HG03025 (cell line): Measurements from ENCODE around the gene DOCK3.
"Not testable (repeated sequence)": the region's sequence is repeated elsewhere in the genome, so short reads cannot be mapped to it uniquely, and the experiment has no call there.

Experiments
- ATAC-seq: cut with Tn5 transposase; IDR thresholded peaks from one replicate; pipeline ENCODE4 v1.9.1; 2021; ENCODE audit warnings: mild to moderate bottlenecking, moderate library complexity; ENCODE audit not compliant: unreplicated experiment, low FRiP score

Gene DOCK3

GRCh38 chr3:51173518-51174271, 499.0 kb downstream of the DOCK3 start:
- ATAC-seq: no peak

GRCh38 chr3:51176923-51177322, 502.2 kb downstream of the DOCK3 start:
- ATAC-seq: no peak

GRCh38 chr3:51186446-51186845, 511.7 kb downstream of the DOCK3 start:
- not testable (repeated sequence) for ATAC-seq

GRCh38 chr3:51190199-51190598, 515.5 kb downstream of the DOCK3 start:
- no peak for ATAC-seq

- no peak for ATAC-seq
These were observed 516.1 kb downstream of the DOCK3 start for GRCh38 chr3:51190827-51191226.

GRCh38 chr3:51191768-51192167, 517.0 kb downstream of the DOCK3 start:
- ATAC-seq: no peak

- ATAC-seq: no peak
These were observed 523.8 kb downstream of the DOCK3 start for GRCh38 chr3:51198477-51198876.

GRCh38 chr3:51199296-51199695, 524.6 kb downstream of the DOCK3 start:
- ATAC-seq: not testable (repeated sequence)

- ATAC-seq: no peak
These were observed 541.6 kb downstream of the DOCK3 start for GRCh38 chr3:51216291-51216690.

- no peak for ATAC-seq
These were observed 547.2 kb downstream of the DOCK3 start for GRCh38 chr3:51221959-51222358.

GRCh38 chr3:51224283-51224682, 549.6 kb downstream of the DOCK3 start:
- ATAC-seq: no peak

GRCh38 chr3:51224843-51225242, 550.1 kb downstream of the DOCK3 start:
- ATAC-seq: no peak

- no peak for ATAC-seq
These were observed 568.2 kb downstream of the DOCK3 start for GRCh38 chr3:51242939-51243338.

GRCh38 chr3:51243924-51244323, 569.2 kb downstream of the DOCK3 start:
- no peak for ATAC-seq

- no peak for ATAC-seq
These were observed 571.1 kb downstream of the DOCK3 start for GRCh38 chr3:51245867-51246266.

- no peak for ATAC-seq
These were observed 583.1 kb downstream of the DOCK3 start for GRCh38 chr3:51257870-51258269.

GRCh38 chr3:51264166-51264565, 589.4 kb downstream of the DOCK3 start:
- ATAC-seq: not testable (repeated sequence)

- ATAC-seq: no peak
These were observed 593.4 kb downstream of the DOCK3 start for GRCh38 chr3:51268132-51268531.

- no peak for ATAC-seq
These were observed 594.7 kb downstream of the DOCK3 start for GRCh38 chr3:51269466-51269865.

- ATAC-seq: no peak
These were observed 595.8 kb downstream of the DOCK3 start for GRCh38 chr3:51270559-51270958.

GRCh38 chr3:51271172-51271571, 596.4 kb downstream of the DOCK3 start:
- no peak for ATAC-seq

- ATAC-seq: no peak
These were observed 599.3 kb downstream of the DOCK3 start for GRCh38 chr3:51274052-51274451.
